H1 (cell line): ENCODE data around the gene CD244.
"Not testable (repeated sequence)": the region's sequence is repeated elsewhere in the genome, so short reads cannot be mapped to it uniquely, and the experiment has no call there.

Experiments used
- JUN ChIP-seq: IDR thresholded peaks from 2 replicates; pipeline ENCODE4 v1.6.1; 2011; ENCODE audit warnings: low read depth, mild to moderate bottlenecking, improper control_type of control experiment, low read length
- TF ChIP-seq, protein P1 (sequence below), 3 experiments: IDR thresholded peaks; 1 replicate in 2 of 3; 2 replicates in 1 of 3; pipeline versions ENCODE4 v1.5.1 to v1.6.1; 2011; ENCODE audit warnings: low read length in 3 of 3, mild to moderate bottlenecking in 3 of 3, inconsistent platforms in 2 of 3, low read depth in 1 of 3, moderate library complexity in 1 of 3; ENCODE audit not compliant: insufficient read depth in 1 of 3; ENCODE audit errors: control extremely low read depth in 1 of 3

DNA sequence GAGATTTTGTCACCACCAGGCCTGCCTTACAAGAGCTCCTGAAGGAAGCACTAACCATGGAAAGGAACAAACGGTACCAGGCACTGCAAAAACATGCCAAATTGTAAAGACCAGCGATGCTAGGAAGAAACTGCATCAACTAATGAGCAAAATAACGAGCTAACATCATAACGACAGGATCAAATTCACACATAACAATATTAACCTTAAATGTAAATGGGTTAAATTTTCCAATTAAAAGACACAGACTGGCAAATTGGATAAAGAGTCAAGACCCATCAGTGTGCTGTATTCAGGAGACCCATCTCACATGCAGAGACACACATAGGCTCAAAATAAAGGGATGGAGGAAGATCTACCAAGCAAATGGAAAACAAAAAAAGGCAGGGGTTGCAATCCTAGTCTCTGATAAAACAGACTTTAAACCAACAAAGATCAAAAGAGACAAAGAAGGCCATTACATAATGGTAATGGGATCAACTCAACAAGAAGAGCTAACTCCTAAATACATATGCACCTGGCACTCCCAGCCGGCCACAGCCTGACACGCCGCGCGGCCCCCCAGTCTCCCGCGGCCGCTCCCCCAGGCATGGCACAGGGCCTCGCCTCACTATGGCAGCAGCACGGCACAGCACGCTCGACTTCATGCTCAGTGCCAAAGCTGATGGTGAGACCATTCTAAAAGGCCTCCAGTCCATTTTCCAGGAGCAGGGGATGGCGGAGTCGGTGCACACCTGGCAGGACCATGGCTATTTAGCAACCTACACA lies 31.9 kb upstream of the CD244 start:
- not testable (repeated sequence) for TF ChIP-seq JUN
- TF ChIP-seq, protein P1, sequence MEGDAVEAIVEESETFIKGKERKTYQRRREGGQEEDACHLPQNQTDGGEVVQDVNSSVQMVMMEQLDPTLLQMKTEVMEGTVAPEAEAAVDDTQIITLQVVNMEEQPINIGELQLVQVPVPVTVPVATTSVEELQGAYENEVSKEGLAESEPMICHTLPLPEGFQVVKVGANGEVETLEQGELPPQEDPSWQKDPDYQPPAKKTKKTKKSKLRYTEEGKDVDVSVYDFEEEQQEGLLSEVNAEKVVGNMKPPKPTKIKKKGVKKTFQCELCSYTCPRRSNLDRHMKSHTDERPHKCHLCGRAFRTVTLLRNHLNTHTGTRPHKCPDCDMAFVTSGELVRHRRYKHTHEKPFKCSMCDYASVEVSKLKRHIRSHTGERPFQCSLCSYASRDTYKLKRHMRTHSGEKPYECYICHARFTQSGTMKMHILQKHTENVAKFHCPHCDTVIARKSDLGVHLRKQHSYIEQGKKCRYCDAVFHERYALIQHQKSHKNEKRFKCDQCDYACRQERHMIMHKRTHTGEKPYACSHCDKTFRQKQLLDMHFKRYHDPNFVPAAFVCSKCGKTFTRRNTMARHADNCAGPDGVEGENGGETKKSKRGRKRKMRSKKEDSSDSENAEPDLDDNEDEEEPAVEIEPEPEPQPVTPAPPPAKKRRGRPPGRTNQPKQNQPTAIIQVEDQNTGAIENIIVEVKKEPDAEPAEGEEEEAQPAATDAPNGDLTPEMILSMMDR (IDR thresholded peaks at IDR 0.05; ENCODE audit: control extremely low read depth in 1 of 3, insufficient read depth in 1 of 3, low read depth in 1 of 3, low read length in 3 of 3): not testable (repeated sequence)
